Immature natural killer cell (primary cell): ENCODE results near the gene CSE1L. TPM values are rescaled to one million over a fixed set of nuclear protein-coding genes. Genes with fewer than 3 reads are reported as not detected.
A peak's percentile ranks its signal among the peaks of the same experiment; 100 is the strongest.
"Not testable (repeated sequence)": the region's sequence is repeated elsewhere in the genome, so short reads cannot be mapped to it uniquely, and the experiment has no call there.

Experiments
- DNase-seq, 3 donors: peaks; one replicate each; pipeline ENCODE4 v3.0.0; 2022; ENCODE audit warnings: mixed read lengths in 1 of 3
- H3K27ac Mint-ChIP-seq, 6 donors: one replicate each; pipeline ENCODE4 v1.8.0; 2020; ENCODE audit warnings: mixed read lengths in 6 of 6, mild to moderate bottlenecking in 5 of 6, inconsistent platforms in 4 of 6, moderate library complexity in 3 of 6
- H3K27me3 Mint-ChIP-seq, 3 donors: one replicate each; pipeline ENCODE4 v1.8.0; 2020 to 2021; ENCODE audit warnings: low read depth in 3 of 3, mild to moderate bottlenecking in 3 of 3, mixed read lengths in 3 of 3, moderate library complexity in 3 of 3, inconsistent platforms in 1 of 3
- H3K36me3 Mint-ChIP-seq, 3 donors: one replicate each; pipeline ENCODE4 v1.8.0; 2020; ENCODE audit warnings: mixed read lengths in 3 of 3, inconsistent platforms in 2 of 3, mild to moderate bottlenecking in 2 of 3
- H3K4me1 Mint-ChIP-seq, 2 donors: one replicate each; pipeline ENCODE4 v1.8.0; 2020; ENCODE audit warnings: inconsistent platforms in 2 of 2, mild to moderate bottlenecking in 2 of 2, mixed read lengths in 2 of 2, moderate library complexity in 1 of 2
- H3K4me3 Mint-ChIP-seq, 5 donors: one replicate each; pipeline ENCODE4 v1.8.0; 2020; ENCODE audit warnings: mild to moderate bottlenecking in 5 of 5, mixed read lengths in 5 of 5, inconsistent platforms in 3 of 5, moderate library complexity in 3 of 5
- H3K9me3 Mint-ChIP-seq, 6 donors: one replicate each; pipeline ENCODE4 v1.8.0; 2020; ENCODE audit warnings: mild to moderate bottlenecking in 6 of 6, mixed read lengths in 6 of 6, inconsistent platforms in 4 of 6, moderate library complexity in 3 of 6
- polyA plus RNA-seq, 3 donors: library from polyadenylated mRNA; unstranded; fragments of 300-500 nt; fragmentation: Illumina TruSeq; gene quantifications; one replicate each; pipeline ENCODE4 v1.2.3, GENCODE V29; 2021

Gene CSE1L
- polyA plus RNA-seq, 3 donors from 2014 or later, result 8.1 to 21.0 (median 10.3) TPM

DNA sequence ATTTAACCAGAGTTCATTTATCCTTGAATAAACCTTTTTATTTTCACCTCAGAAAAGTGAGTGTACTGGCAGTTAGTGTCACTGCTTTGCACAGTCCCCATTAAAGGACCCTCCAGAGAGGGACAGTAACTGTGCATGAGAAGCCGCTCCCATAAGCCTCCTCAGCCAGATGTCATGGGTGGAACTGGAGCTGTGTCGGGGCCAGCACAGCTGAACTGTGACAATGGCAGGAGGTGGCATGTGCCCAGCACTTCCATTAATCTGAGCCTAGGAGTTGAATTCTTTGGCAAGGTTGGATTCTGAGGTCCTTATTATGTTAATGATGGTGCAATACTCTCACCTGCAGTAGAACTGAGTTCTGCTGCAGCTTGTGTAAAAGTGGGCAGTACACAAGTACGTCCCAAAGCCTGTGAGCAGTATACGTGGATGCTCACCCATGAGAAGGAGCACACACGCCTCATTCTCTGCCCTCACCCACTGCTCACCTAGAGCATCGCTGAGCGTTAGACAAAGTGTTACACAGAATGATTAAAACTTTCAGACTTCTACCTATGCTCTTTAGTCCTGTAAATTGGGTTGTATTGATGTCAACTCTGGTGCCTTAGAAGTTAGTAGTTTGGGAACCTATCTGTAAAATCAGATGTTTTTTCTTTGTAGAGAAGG lies 11.9 kb upstream of the CSE1L start:
- Mint-ChIP-seq H3K27ac (no peak overlapping the region), H3K4me1 (peaks cover 11 to 12% of the 10 kb centered on the region in 2 donors), H3K9me3 (no peaks in the 10 kb centered on the region), H3K36me3 (peaks cover 19 to 31% (median 22%) of the 10 kb centered on the region in 3 donors), H3K27me3 (peaks cover 0 to 6% (median 0%) of the 10 kb centered on the region in 3 donors), H3K4me3 (no peak overlapping the region)
- no peak for DNase-seq

DNA sequence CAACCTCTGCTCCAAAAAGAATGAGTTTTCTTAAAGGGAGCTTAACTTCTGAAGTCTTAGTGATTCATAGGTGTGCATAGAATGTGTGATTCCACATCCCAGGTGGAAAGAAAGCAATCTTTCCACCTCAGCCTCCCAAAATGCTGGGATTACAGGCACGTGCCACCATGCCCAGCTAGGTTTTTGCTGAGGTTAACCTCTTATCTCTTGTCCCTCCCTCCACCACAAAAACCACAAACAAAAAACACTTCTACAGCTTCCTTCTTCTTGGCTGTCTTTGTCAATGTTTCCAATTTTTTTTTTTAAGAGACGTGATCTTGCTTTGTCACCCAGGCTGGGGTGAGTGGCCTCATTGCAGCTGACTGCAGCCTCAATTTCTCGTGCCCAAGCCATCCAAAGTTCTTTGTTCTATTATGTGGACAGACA lies 8.1 kb upstream of the CSE1L start:
- no peaks in the 10 kb centered on the region for H3K9me3 Mint-ChIP-seq
- H3K27ac Mint-ChIP-seq, result peak overlapping the region in 4 of 6 donors; percentile 38 to 80 (median 57)
- H3K4me1 Mint-ChIP-seq, result peaks cover 14 to 18% of the 10 kb centered on the region in 2 donors
- peak overlapping the region in 3 of 5 donors; percentile 2 to 39 (median 13) for H3K4me3 Mint-ChIP-seq
- DNase-seq, result peak in 2 of 3 donors; percentile 14 to 31
- peaks cover 10 to 19% (median 13%) of the 10 kb centered on the region in 3 donors for H3K36me3 Mint-ChIP-seq
- peaks cover 0 to 4% (median 2%) of the 10 kb centered on the region in 3 donors for H3K27me3 Mint-ChIP-seq

DNA sequence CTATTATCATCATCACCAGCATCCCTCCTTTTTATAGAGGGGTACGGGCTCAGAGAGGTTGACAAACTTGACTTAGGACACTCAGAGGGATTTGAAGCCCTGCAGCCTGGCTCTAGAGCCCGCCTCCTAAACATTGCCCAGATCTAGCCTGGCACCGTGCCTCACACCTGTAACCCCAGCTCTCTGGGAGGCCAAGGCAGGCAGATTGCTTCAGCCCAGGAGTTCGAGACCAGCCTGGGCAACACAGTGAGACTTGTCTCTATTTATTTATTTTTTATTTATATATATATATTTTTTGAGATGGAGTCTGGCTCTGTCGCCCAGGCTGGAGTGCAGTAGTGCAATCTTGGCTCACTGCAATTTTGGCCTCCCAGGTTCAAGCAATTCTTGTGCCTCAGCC lies 6.3 kb upstream of the CSE1L start:
- H3K27ac Mint-ChIP-seq, result peak overlapping the region in 1 of 6 donors; percentile 35
- H3K9me3 Mint-ChIP-seq, result no peaks in the 10 kb centered on the region
- no peak for DNase-seq
- H3K27me3 Mint-ChIP-seq, result peaks cover 0 to 4% (median 2%) of the 10 kb centered on the region in 3 donors
- H3K4me3 Mint-ChIP-seq, result peak overlapping the region in 2 of 5 donors; percentile 18 to 38
- peaks cover 14 to 18% of the 10 kb centered on the region in 2 donors for H3K4me1 Mint-ChIP-seq
- H3K36me3 Mint-ChIP-seq, result peaks cover 0 to 4% (median 2%) of the 10 kb centered on the region in 3 donors

DNA sequence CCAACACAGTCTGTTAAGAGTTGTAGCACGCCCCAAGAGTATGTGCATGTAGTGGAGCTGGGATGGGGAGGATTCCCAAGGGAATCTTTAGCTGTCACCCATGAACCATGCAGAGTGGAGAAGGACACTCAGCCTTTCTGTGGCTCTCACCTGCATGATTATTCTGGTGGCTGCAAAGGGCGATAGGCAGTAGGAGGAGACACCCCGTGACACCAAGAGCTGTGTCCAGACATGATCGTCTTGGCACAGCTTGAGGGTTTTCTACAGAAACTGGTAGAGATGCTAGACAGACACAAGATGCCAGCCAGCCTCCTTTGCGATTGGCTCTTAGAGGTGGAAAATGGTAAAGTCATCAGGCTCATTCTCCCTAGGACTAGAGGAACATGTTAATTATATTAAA lies 3.1 kb upstream of the CSE1L start:
- peaks cover 30 to 36% of the 10 kb centered on the region in 2 donors for H3K4me1 Mint-ChIP-seq
- DNase-seq, result no peak
- H3K27me3 Mint-ChIP-seq, result peaks cover 8 to 16% (median 9%) of the 10 kb centered on the region in 3 donors
- no peaks in the 10 kb centered on the region for H3K36me3 Mint-ChIP-seq
- no peaks in the 10 kb centered on the region for H3K9me3 Mint-ChIP-seq
- no peak overlapping the region for H3K27ac Mint-ChIP-seq
- peak overlapping the region in 1 of 5 donors; percentile 4 for H3K4me3 Mint-ChIP-seq

DNA sequence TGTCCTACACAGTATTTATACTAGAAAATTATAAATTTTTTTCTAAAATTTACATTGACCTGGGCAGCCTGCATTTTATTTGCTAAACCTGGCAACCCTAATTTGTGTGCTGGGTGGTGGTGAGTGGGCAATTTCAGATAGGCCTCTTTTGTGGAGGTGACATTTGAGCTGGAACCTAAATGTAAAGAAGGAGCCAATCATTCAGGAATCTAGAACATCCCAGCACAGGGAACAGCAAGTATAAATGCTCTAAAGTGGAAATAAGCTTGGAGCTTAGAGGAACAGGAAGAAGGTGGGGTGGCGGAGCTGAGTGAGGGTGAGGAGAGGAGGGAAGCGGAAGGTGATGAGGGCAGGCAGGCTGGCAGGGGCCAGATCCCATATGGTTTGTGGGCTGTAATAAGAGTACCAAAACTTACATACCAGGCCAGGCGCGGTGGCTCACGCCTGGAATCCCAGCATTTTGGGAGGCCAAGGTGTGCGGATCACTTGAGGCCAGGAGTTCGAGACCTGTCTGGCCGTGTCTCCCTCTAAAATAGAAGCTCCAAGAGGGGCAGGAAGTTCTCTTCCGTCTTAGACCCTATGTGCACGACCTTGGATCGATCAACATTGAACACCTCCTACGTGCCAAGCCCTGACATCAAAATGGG lies 549 bp upstream of the CSE1L start:
- Mint-ChIP-seq H3K27ac (peak overlapping the region; percentile 94 to 98 (median 98)), H3K9me3 (no peaks in the 10 kb centered on the region), H3K36me3 (no peaks in the 10 kb centered on the region), H3K27me3 (peaks cover 8 to 14% (median 11%) of the 10 kb centered on the region in 3 donors), H3K4me3 (peak overlapping the region; percentile 98 to 99 (median 99)), H3K4me1 (peaks cover 24 to 40% of the 10 kb centered on the region in 2 donors)
- no peak for DNase-seq

DNA sequence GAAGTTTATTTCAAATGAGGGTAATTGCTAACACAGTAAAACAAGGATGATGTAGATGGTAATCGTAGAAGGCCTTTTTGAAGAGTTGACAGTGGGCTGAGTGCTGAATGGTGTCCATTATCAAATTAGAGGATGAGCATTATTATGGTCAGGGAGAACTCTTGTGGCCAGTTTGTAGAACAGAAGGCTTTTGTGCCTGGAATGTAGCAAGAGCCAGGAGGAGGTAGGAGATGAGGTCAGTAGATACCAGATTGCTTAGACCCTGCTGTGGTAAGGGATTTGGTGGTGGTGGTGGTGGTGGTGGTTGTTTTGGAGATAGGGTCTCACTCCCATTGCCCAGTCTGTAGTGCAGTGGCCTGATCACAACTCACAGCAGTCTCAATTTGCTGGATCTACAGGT lies 6.2 kb downstream of the CSE1L start:
- Mint-ChIP-seq H3K4me3 (no peak overlapping the region), H3K36me3 (peaks cover 0 to 4% (median 0%) of the 10 kb centered on the region in 3 donors), H3K27me3 (peaks cover 0 to 2% (median 2%) of the 10 kb centered on the region in 3 donors), H3K4me1 (peaks cover 31 to 75% of the 10 kb centered on the region in 2 donors), H3K27ac (peak overlapping the region in 4 of 6 donors; percentile 15 to 50 (median 20)), H3K9me3 (no peaks in the 10 kb centered on the region)
- no peak for DNase-seq

DNA sequence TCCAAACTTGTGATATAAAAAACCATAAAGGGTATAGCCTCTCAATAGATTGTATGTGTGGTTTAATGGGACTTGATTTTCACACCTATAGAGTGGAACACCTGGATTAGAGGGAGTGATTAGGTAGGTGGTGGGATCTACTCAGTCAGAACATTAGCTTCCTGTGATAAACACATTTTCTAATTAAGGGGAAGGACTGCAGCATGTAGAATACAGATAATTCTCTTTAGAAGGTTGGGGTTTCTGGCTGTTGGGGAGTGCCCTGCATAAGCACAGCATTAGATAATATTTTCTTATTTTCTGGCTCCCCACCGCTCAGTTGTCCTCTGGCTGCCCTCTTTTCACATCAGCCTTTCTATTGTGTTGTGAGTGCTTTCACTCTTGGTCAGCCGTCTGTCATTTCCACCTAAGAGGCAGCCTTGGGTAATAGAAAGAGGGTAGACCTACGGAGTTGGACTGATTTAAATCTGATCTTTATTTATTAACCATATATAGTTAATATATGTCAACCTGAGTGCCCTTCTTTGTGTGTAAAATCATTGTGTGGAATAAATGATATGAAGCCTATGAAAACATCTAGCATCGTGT lies 8.0 kb downstream of the CSE1L start:
- H3K27ac Mint-ChIP-seq, result peak overlapping the region in 2 of 6 donors; percentile 53 to 69

DNA sequence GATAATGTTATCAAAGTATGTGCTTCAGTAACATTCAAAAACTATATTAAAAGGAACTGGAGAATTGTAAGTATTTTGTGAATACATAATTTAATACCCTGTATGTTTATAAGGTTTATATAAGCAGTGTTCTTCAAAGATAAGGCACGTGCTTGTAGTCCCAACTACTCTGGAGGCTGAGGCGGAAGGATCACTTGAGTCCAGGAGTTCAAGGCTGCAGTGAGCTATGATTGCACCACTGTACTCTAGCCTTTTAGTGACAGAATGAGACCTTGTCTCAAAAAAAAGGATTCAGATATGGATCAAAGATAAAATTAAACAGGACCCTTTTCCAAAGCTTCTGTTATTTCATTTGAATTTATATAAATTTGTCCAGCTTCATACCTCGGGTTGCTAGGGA lies 17.2 kb downstream of the CSE1L start:
- no peak overlapping the region for H3K4me3 Mint-ChIP-seq
- H3K27me3 Mint-ChIP-seq, result no peaks in the 10 kb centered on the region
- no peaks in the 10 kb centered on the region for H3K4me1 Mint-ChIP-seq
- no peaks in the 10 kb centered on the region for H3K9me3 Mint-ChIP-seq
- no peak overlapping the region for H3K27ac Mint-ChIP-seq
- DNase-seq, result no peak
- peaks cover 3 to 15% (median 14%) of the 10 kb centered on the region in 3 donors for H3K36me3 Mint-ChIP-seq

More for the DNA sequence above, 8.0 kb downstream of the CSE1L start:
- Mint-ChIP-seq H3K4me1 (peaks cover 22 to 58% of the 10 kb centered on the region in 2 donors), H3K4me3 (no peak overlapping the region), H3K36me3 (peaks cover 0 to 4% (median 0%) of the 10 kb centered on the region in 3 donors), H3K9me3 (no peaks in the 10 kb centered on the region), H3K27me3 (peaks cover 0 to 2% (median 0%) of the 10 kb centered on the region in 3 donors)
- DNase-seq, result no peak

DNA sequence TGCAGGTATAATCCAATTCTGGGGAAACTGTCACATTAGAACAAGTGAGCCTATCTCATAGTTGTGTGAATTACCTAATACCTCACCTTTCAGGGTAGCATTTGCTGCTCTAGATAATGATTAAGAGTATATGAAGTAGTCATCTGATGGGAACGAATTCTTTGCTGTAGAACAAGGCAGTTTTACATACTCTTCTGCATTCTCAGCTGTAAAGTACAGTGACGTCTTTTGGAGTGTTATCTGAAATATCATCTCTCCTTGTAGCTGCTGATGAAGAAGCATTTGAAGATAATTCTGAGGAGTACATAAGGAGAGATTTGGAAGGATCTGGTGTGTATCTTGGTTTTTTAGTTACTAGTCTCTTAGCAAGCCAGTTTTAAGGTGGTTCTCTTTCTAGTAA lies 28.4 kb downstream of the CSE1L start:
- Mint-ChIP-seq H3K27me3 (peaks cover 0 to 2% (median 0%) of the 10 kb centered on the region in 3 donors), H3K4me1 (no peaks in the 10 kb centered on the region), H3K27ac (peak overlapping the region in 5 of 6 donors; percentile 4 to 41 (median 8)), H3K4me3 (no peak overlapping the region), H3K9me3 (no peaks in the 10 kb centered on the region), H3K36me3 (peaks cover 15 to 32% (median 19%) of the 10 kb centered on the region in 3 donors)
- no peak for DNase-seq

DNA sequence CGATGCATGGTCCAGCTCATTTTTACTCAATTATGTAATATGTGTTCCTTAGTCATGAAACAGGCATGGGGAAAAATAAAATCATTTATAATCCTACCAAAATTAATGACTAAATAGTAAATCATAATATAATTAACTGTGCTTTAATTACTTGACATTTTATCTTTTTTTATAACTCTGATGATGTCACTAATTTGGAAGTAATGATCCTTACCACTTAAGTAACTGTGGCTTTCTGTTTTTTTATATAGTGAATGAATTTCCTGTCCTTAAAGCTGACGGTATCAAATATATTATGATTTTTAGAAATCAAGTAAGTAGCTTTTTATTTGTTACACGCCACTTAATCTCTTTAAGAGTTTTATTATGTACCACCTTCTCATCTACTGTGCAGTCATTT lies 32.2 kb downstream of the CSE1L start:
- H3K27me3 Mint-ChIP-seq, result peaks cover 0 to 2% (median 2%) of the 10 kb centered on the region in 3 donors
- no peak for DNase-seq
- H3K27ac Mint-ChIP-seq, result no peak overlapping the region
- peaks cover 19 to 30% (median 24%) of the 10 kb centered on the region in 3 donors for H3K36me3 Mint-ChIP-seq
- H3K9me3 Mint-ChIP-seq, result no peaks in the 10 kb centered on the region
- no peaks in the 10 kb centered on the region for H3K4me1 Mint-ChIP-seq
- H3K4me3 Mint-ChIP-seq, result no peak overlapping the region

DNA sequence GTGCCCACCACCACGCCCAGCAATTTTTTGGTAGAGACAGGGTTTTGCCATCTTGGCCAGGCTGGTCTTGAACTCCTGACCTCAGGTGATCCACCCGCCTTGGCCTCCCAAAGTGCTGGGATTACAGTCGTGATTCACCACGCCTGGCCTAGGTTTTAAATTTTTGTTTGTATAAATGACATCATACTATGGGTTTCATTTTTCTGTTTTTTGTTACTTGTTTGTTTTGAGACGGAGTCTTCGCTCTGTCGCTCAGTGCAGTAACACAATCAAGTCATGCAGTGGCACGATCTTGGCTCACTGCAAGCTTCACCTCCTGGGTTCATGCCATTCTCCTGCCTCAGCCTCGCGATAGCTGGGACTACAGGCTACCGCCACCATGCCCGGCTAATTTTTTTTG lies 36.2 kb downstream of the CSE1L start:
- H3K4me3 Mint-ChIP-seq, H3K27me3 Mint-ChIP-seq, DNase-seq, H3K4me1 Mint-ChIP-seq, H3K27ac Mint-ChIP-seq, H3K9me3 Mint-ChIP-seq: not testable (repeated sequence)
- peaks cover 32 to 43% (median 32%) of the 10 kb centered on the region in 3 donors for H3K36me3 Mint-ChIP-seq

DNA sequence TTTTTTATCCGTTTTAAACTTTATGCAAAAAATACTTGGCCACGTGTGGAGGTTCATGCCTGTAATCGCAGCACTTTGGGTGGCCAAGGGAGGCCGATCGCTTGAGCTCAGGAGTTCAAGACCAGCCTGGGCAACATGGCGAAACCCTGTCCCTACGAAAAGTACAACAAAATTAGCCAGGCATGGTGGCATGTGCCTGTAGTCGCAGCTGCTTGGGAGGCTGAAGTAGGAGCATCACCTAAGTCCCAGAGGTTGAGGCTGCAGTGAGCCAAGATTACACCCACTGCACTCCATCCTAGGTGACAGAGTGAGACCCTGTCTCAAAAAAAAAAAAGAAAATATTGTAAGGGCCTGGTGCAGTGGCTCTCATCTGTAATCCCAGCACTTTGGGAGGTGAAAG lies 45.0 kb downstream of the CSE1L start:
- Mint-ChIP-seq H3K27me3 (no peaks in the 10 kb centered on the region), H3K36me3 (peaks cover 25 to 50% (median 30%) of the 10 kb centered on the region in 3 donors), H3K4me3 (no peak overlapping the region), H3K4me1 (no peaks in the 10 kb centered on the region), H3K9me3 (no peaks in the 10 kb centered on the region), H3K27ac (no peak overlapping the region)
- DNase-seq, result no peak

DNA sequence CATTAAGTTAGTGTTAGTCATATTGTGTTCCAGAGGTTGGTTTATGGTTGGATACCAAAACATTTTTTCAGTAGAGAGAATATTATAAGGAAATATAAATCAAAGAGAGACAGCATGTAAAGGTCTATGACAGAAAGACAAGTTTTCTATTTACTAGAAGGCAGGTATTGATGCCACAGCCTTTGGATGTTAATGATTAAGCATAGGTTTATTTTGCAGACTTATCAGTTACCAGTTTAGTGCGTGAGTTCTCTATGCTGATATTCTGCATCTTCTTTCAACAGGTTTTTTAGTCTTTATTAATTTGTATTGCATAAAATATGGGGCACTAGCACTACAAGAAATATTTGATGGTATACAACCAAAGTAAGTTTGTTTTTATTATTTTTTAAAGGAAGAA lies 45.6 kb downstream of the CSE1L start:
- no peak for DNase-seq
- Mint-ChIP-seq H3K4me3 (no peak overlapping the region), H3K9me3 (no peaks in the 10 kb centered on the region), H3K36me3 (peaks cover 28 to 53% (median 32%) of the 10 kb centered on the region in 3 donors), H3K27ac (no peak overlapping the region), H3K27me3 (no peaks in the 10 kb centered on the region), H3K4me1 (no peaks in the 10 kb centered on the region)

DNA sequence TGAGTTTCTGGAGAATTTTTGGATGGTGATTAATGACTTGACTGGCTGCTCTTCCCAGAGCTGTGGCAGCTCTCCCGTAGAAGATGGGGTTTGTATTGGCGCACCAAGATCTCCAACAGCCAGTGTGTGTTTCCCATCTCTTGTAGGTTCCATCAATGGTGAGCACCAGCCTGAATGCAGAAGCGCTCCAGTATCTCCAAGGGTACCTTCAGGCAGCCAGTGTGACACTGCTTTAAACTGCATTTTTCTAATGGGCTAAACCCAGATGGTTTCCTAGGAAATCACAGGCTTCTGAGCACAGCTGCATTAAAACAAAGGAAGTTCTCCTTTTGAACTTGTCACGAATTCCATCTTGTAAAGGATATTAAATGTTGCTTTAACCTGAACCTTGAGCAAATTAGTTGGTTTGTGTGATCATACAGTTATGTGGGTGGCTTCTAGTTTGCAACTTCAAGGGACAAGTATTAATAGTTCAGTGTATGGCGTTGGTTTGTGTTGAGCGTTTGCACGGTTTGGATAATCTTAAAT lies 50.2 kb downstream of the CSE1L start:
- H3K36me3 Mint-ChIP-seq, result peaks cover 21 to 43% (median 37%) of the 10 kb centered on the region in 3 donors
- H3K9me3 Mint-ChIP-seq, result no peaks in the 10 kb centered on the region

More for the DNA sequence above, 50.2 kb downstream of the CSE1L start:
- DNase-seq, result no peak
- peaks cover 11 to 14% of the 10 kb centered on the region in 2 donors for H3K4me1 Mint-ChIP-seq
- H3K27ac Mint-ChIP-seq, result no peak overlapping the region
- no peak overlapping the region for H3K4me3 Mint-ChIP-seq
- H3K27me3 Mint-ChIP-seq, result no peaks in the 10 kb centered on the region
